ENCODE measurements around the gene ABCA6. TPM values are rescaled to one million over a fixed set of nuclear protein-coding genes. Genes with fewer than 3 reads are reported as not detected.

Gene ABCA6
- total and polyA plus RNA-seq, 9 of the 15 experiments (the other 6 are each of a cell fraction or from before 2014, with no cell fraction given) = 0.06 to 0.73 (median 0.15) TPM

DNA sequence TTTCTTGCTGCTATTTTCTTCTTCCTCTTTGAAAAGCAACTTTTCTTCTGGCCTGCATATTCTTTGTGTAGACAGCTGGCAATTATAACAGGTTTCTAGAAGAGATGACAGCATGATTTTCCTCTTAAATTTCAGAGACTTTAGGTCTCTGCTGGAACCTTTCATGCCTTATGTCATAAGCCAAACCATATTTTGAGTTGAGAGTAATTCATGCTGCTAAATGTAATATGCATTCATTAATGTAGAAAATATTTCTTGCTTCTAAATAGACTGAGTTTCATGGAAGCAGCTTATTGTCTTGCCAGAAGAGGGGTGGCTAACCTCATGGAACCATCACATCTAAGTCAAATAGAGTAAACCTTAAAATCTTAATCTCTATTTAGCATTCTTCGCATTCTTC lies 55.1 kb downstream of the ABCA6 start:
- in situ Hi-C loops (cut with MboI) (no loop called here), intact Hi-C loops (cut with micrococcal nuclease) (no loop called here)
- no peaks in the 10 kb centered on the region for H3K9me1 ChIP-seq (ENCODE audit: control insufficient read depth, insufficient read depth, low read length)
- no TSS peak for BruUV-seq (replicated peaks)
- H2AFZ ChIP-seq (ENCODE audit: low read depth, low read length) = no peak overlapping the region
- ATAC-seq = no peak
- TF ChIP-seq, protein P1, sequence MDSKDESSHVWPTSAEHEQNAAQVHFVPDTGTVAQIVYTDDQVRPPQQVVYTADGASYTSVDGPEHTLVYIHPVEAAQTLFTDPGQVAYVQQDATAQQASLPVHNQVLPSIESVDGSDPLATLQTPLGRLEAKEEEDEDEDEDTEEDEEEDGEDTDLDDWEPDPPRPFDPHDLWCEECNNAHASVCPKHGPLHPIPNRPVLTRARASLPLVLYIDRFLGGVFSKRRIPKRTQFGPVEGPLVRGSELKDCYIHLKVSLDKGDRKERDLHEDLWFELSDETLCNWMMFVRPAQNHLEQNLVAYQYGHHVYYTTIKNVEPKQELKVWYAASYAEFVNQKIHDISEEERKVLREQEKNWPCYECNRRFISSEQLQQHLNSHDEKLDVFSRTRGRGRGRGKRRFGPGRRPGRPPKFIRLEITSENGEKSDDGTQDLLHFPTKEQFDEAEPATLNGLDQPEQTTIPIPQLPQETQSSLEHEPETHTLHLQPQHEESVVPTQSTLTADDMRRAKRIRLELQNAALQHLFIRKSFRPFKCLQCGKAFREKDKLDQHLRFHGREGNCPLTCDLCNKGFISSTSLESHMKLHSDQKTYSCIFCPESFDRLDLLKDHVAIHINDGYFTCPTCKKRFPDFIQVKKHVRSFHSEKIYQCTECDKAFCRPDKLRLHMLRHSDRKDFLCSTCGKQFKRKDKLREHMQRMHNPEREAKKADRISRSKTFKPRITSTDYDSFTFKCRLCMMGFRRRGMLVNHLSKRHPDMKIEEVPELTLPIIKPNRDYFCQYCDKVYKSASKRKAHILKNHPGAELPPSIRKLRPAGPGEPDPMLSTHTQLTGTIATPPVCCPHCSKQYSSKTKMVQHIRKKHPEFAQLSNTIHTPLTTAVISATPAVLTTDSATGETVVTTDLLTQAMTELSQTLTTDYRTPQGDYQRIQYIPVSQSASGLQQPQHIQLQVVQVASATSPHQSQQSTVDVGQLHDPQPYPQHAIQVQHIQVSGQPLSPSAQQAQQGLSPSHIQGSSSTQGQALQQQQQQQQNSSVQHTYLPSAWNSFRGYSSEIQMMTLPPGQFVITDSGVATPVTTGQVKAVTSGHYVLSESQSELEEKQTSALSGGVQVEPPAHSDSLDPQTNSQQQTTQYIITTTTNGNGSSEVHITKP (IDR thresholded peaks at IDR 0.05; ENCODE audit: partially characterized antibody) = no peak
- TF ChIP-seq ZNF184 (CRISPR knock-in tag; IDR thresholded peaks at IDR 0.05) (no peak), TRIM28 (IDR thresholded peaks at IDR 0.05) (no peak)
- TF ChIP-seq, protein P2, sequence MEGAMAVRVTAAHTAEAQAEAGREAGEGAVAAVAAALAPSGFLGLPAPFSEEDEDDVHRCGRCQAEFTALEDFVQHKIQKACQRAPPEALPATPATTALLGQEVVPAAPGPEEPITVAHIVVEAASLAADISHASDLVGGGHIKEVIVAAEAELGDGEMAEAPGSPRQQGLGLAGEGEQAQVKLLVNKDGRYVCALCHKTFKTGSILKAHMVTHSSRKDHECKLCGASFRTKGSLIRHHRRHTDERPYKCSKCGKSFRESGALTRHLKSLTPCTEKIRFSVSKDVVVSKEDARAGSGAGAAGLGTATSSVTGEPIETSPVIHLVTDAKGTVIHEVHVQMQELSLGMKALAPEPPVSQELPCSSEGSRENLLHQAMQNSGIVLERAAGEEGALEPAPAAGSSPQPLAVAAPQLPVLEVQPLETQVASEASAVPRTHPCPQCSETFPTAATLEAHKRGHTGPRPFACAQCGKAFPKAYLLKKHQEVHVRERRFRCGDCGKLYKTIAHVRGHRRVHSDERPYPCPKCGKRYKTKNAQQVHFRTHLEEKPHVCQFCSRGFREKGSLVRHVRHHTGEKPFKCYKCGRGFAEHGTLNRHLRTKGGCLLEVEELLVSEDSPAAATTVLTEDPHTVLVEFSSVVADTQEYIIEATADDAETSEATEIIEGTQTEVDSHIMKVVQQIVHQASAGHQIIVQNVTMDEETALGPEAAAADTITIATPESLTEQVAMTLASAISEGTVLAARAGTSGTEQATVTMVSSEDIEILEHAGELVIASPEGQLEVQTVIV (CRISPR knock-in tag; IDR thresholded peaks at IDR 0.05; ENCODE audit: borderline replicate concordance) = no peak
- TF ChIP-seq, protein P3, sequence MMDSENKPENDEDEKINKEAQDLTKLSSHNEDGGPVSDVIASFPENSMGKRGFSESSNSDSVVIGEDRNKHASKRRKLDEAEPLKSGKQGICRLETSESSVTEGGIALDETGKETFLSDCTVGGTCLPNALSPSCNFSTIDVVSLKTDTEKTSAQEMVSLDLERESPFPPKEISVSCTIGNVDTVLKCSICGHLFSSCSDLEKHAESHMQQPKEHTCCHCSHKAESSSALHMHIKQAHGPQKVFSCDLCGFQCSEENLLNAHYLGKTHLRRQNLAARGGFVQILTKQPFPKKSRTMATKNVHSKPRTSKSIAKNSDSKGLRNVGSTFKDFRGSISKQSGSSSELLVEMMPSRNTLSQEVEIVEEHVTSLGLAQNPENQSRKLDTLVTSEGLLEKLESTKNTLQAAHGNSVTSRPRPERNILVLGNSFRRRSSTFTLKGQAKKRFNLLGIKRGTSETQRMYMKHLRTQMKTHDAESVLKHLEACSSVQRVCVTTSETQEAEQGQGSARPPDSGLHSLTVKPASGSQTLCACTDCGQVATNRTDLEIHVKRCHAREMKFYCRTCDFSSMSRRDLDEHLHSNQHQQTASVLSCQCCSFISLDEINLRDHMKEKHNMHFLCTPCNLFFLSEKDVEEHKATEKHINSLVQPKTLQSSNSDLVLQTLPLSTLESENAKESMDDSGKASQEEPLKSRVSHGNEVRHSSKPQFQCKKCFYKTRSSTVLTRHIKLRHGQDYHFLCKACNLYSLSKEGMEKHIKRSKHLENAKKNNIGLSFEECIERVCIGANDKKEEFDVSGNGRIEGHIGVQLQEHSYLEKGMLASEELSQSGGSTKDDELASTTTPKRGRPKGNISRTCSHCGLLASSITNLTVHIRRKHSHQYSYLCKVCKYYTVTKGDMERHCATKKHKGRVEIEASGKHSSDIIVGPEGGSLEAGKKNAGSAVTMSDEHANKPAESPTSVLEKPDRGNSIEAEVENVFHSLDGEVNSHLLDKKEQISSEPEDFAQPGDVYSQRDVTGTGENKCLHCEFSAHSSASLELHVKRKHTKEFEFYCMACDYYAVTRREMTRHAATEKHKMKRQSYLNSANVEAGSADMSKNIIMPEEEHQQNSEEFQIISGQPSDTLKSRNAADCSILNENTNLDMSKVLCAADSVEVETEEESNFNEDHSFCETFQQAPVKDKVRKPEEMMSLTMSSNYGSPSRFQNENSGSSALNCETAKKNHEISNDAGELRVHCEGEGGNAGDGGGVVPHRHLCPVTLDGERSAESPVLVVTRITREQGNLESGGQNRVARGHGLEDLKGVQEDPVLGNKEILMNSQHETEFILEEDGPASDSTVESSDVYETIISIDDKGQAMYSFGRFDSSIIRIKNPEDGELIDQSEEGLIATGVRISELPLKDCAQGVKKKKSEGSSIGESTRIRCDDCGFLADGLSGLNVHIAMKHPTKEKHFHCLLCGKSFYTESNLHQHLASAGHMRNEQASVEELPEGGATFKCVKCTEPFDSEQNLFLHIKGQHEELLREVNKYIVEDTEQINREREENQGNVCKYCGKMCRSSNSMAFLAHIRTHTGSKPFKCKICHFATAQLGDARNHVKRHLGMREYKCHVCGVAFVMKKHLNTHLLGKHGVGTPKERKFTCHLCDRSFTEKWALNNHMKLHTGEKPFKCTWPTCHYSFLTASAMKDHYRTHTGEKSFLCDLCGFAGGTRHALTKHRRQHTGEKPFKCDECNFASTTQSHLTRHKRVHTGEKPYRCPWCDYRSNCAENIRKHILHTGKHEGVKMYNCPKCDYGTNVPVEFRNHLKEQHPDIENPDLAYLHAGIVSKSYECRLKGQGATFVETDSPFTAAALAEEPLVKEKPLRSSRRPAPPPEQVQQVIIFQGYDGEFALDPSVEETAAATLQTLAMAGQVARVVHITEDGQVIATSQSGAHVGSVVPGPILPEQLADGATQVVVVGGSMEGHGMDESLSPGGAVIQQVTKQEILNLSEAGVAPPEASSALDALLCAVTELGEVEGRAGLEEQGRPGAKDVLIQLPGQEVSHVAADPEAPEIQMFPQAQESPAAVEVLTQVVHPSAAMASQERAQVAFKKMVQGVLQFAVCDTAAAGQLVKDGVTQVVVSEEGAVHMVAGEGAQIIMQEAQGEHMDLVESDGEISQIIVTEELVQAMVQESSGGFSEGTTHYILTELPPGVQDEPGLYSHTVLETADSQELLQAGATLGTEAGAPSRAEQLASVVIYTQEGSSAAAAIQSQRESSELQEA (IDR thresholded peaks at IDR 0.05; ENCODE audit: low read depth) = no peak
- peaks cover 4% of the 10 kb centered on the region; the same call in 2 of the 3 replicates for H3K36me3 ChIP-seq (ENCODE audit: control insufficient read depth, insufficient read depth, low read length)
- peaks cover 0 to 2% of the 10 kb centered on the region in 2 experiments; a peak in 2 of 5 replicates for H3K4me1 ChIP-seq (replicated peaks in 1 of 2; ENCODE audit: control insufficient read depth in 2 of 2, insufficient read depth in 2 of 2, low read length in 2 of 2)
- no peak overlapping the region for H3K4me2 ChIP-seq (ENCODE audit: insufficient read depth, low read length)
- H4K20me1 ChIP-seq (replicated peaks; ENCODE audit: control insufficient read depth, insufficient read depth, low read length) = no peaks in the 10 kb centered on the region
- H3K27me3 ChIP-seq (ENCODE audit: control insufficient read depth in 2 of 2, insufficient read depth in 2 of 2, low read length in 2 of 2) = no peaks in the 10 kb centered on the region
- 91% methylated on average over 1 of the region's 1 CpG for WGBS (ENCODE audit: insufficient coverage, low coverage, missing lambda C conversion rate)
- no peaks in the 10 kb centered on the region for H3K79me2 ChIP-seq (ENCODE audit: control insufficient read depth, insufficient read depth, low read length)
- no peak overlapping the region for H3K27ac ChIP-seq (ENCODE audit: extremely low read depth, low read depth, low read length)
- CTCF ChIA-PET (ENCODE audit: low intra/inter-chr PET ratio) = no interaction called here
- no peak for DNase-seq (ENCODE audit: extremely low read depth in 1 of 4, low spot score in 3 of 4)
- H3K4me3 ChIP-seq = no peak overlapping the region
- POLR2A ChIA-PET = no interaction called here
- no peak overlapping the region for H3K9ac ChIP-seq (ENCODE audit: insufficient read depth in 1 of 2, low read depth in 2 of 2, low read length in 2 of 2)
- peaks cover 21% of the 10 kb centered on the region for H3K9me3 ChIP-seq (replicated peaks; ENCODE audit: control insufficient read depth, insufficient read depth, low read depth, low read length)
- FAIRE-seq = no peak

All from K562 (cell line).